Endothelial cell (in vitro differentiated cells): ENCODE measurements around the gene L3MBTL1. TPM values are rescaled to one million over a fixed set of nuclear protein-coding genes. Genes with fewer than 3 reads are reported as not detected.

ENCODE experiments used
- DNase-seq: peaks from one replicate; pipeline ENCODE4 v3.0.0; 2021; ENCODE audit warnings: low spot score
- H3K27ac Mint-ChIP-seq: one replicate; pipeline ENCODE4 v1.8.0; 2021; ENCODE audit warnings: mixed read lengths, inconsistent platforms; ENCODE audit not compliant: unreplicated experiment
- H3K27me3 Mint-ChIP-seq: one replicate; pipeline ENCODE4 v1.8.0; 2021; ENCODE audit warnings: mild to moderate bottlenecking, moderate library complexity, mixed read lengths, inconsistent platforms; ENCODE audit not compliant: unreplicated experiment
- H3K36me3 Mint-ChIP-seq: one replicate; pipeline ENCODE4 v1.8.0; 2021; ENCODE audit warnings: mild to moderate bottlenecking, low read depth, mixed read lengths, inconsistent platforms; ENCODE audit not compliant: unreplicated experiment
- H3K4me1 Mint-ChIP-seq: one replicate; pipeline ENCODE4 v1.8.0; 2021; ENCODE audit warnings: mild to moderate bottlenecking, mixed read lengths, inconsistent platforms; ENCODE audit not compliant: unreplicated experiment
- H3K4me3 Mint-ChIP-seq: one replicate; pipeline ENCODE4 v1.8.0; 2021; ENCODE audit warnings: mild to moderate bottlenecking, mixed read lengths, inconsistent platforms; ENCODE audit not compliant: unreplicated experiment
- H3K9me3 Mint-ChIP-seq: one replicate; pipeline ENCODE4 v1.8.0; 2021; ENCODE audit warnings: mixed read lengths, inconsistent platforms; ENCODE audit not compliant: unreplicated experiment
- CTCF ChIP-seq: fragments of 200-600 bp; sonication (generic); IDR thresholded peaks from one replicate; pipeline ENCODE4 v1.5.0; 2021; ENCODE audit warnings: antibody characterized with exemption; ENCODE audit not compliant: unreplicated experiment
- total RNA-seq: library from RNA; stranded (reverse); fragmentation: NEBNext Ultra II Directional; extraction: Animal tissue kit (Norgen Biotek cat#: 25700); gene quantifications from one replicate; pipeline ENCODE4 v1.2.1, GENCODE V29; 2021; ENCODE audit not compliant: unreplicated experiment

Gene L3MBTL1
- total RNA-seq, 1 donor from 2014 or later, result 19.8 TPM

- H3K27ac Mint-ChIP-seq, result no peak overlapping the region
- no peak overlapping the region for H3K4me3 Mint-ChIP-seq
- H3K9me3 Mint-ChIP-seq, result no peaks in the 10 kb centered on the region
- H3K27me3 Mint-ChIP-seq, result peaks cover 13% of the 10 kb centered on the region
- no peak for DNase-seq
- no peak for TF ChIP-seq CTCF
- H3K4me1 Mint-ChIP-seq, result no peaks in the 10 kb centered on the region
- H3K36me3 Mint-ChIP-seq, result peaks cover 4% of the 10 kb centered on the region
Observed at GRCh38 chr20:43534791-43535350, 27.4 kb downstream of the L3MBTL1 start.

DNA sequence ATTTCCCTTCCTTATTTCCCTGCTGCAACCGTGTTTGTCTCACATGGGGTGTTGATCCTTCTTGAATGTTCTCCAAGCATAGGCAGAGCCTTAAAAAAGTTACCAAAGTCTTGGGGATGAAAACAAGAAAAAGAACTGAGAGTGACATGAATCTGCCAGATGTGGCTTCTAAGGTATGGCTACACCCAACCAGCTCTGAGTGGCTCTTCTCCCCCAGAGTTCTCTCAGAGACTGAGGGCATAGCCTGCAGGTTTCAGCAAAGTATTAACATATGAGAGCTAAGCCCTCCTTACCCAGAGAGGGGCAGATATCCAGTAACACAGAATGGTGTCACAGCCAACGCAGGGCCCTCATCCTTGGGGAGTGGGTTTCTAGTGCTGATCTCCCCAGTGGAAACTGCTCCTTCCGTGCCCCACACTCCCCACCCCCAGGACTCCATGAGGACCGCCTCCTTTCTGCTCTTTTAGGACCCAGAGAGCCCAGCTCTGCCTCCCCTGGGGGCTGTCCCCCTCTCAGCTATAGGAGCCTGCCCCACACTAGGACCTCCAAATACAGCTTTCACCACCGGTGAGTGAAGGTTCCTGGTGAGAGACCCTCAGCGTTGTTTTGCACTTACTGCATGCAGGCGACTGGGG lies 28.0 kb downstream of the L3MBTL1 start:
- no peak overlapping the region for H3K4me3 Mint-ChIP-seq
- H3K4me1 Mint-ChIP-seq, result no peaks in the 10 kb centered on the region
- peaks cover 12% of the 10 kb centered on the region for H3K27me3 Mint-ChIP-seq
- no peak for TF ChIP-seq CTCF
- peaks cover 8% of the 10 kb centered on the region for H3K36me3 Mint-ChIP-seq
- no peaks in the 10 kb centered on the region for H3K9me3 Mint-ChIP-seq
- H3K27ac Mint-ChIP-seq, result no peak overlapping the region
- no peak for DNase-seq

- Mint-ChIP-seq H3K4me1 (no peaks in the 10 kb centered on the region), H3K9me3 (no peaks in the 10 kb centered on the region), H3K4me3 (no peak overlapping the region), H3K36me3 (peaks cover 8% of the 10 kb centered on the region), H3K27ac (no peak overlapping the region), H3K27me3 (peaks cover 11% of the 10 kb centered on the region)
- DNase-seq, result no peak
- no peak for TF ChIP-seq CTCF
Observed at GRCh38 chr20:43536041-43536816, 28.7 kb downstream of the L3MBTL1 start.

- no peak for DNase-seq
- Mint-ChIP-seq H3K4me1 (no peaks in the 10 kb centered on the region), H3K27me3 (peaks cover 10% of the 10 kb centered on the region), H3K4me3 (no peak overlapping the region), H3K9me3 (no peaks in the 10 kb centered on the region), H3K36me3 (peaks cover 8% of the 10 kb centered on the region), H3K27ac (no peak overlapping the region)
- TF ChIP-seq CTCF, result no peak
Observed at GRCh38 chr20:43536817-43537440, 29.4 kb downstream of the L3MBTL1 start.
